Anterior cingulate cortex (tissue), 58 donors: ENCODE measurements around the gene RAMACL.
A peak's percentile ranks its signal among the peaks of the same experiment; 100 is the strongest.

Experiments
- DNase-seq, 58 donors: peaks; one replicate each; lab custom pipeline; 2025; lab: John Stamatoyannopoulos, UW

RAMACL gene

DNA sequence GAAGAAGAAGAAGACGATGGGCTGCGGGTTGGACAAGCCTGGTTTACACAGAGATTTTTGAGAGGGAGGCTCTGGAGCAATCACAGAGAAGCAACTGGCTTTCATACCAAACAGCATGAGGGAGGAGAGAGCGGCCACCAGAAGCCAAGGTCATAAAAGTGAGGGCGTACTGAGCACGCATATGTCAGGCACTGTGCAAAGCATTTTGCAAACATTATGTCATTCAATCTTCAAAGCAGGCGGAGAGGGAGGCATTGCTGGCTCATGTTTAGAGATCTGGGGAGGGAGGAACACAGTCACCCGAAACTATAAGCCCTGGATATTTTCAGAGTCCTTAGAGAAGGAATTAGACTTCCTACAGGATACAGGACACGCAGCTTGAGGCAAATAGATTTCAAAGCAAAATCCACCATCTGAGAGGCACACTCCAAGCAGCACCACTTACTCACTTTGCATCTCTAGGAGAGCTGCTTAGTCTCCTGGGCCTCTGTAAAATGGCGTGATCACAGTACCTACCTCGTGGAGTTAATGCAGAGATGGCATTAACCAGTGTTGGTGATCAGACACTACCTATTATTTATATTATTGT, 24.6 kb downstream of the RAMACL start:
- DNase-seq = no peak

DNA sequence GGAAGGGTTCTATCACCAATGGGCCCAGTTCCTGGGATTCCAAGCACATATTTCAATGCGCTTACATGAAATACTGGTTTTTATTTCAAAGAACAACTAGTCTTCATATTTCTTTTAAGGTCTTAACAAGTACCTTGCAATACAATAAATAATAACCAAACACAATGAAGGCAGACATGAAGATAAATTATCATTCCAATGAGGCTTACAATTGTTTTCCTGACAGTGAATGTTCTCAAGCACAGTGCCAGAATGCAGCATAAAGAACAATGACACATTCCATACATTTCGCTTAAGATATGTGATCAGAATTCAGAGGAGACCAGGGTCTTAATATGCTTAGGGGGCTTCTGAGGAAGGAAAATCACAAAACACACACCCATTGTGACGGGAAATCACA, 26.3 kb downstream of the RAMACL start:
- no peak for DNase-seq

DNA sequence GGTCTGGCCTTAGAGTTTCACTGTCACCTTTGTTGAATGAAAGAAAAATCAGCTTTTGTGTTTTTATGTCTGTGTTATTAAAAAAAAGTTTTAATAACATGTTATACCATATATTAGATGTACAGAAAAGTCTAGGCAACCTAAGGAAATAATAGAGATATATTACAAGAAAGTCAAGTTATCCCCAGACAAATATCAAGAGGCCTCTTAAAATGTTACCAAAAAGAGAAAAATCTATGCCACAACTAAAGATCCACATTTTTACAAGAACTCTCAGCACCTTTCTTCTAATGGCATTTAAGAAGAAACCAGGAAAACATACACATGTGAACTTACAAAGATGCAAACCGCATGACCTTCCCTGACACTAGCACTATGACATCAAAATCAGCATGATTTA, 26.8 kb downstream of the RAMACL start:
- no peak for DNase-seq

DNA sequence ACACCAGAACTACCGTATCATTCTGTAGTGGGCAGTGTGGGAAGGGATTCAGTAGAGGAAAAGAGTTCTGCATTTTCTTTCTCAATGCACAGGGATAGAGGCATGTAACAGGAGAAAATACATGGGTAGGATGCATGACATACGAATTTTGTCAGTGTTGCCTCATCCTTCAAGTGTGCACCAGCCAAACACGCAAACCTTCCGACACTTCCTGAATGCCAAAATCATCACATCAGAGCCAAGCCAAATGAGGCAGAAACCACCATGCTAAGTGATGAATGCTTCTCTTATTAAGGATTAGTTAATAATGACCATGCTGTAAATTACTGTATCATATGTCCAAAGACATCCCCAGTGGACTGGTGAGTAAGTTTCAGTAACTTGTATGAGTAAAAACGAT, 27.3 kb downstream of the RAMACL start:
- no peak for DNase-seq

DNA sequence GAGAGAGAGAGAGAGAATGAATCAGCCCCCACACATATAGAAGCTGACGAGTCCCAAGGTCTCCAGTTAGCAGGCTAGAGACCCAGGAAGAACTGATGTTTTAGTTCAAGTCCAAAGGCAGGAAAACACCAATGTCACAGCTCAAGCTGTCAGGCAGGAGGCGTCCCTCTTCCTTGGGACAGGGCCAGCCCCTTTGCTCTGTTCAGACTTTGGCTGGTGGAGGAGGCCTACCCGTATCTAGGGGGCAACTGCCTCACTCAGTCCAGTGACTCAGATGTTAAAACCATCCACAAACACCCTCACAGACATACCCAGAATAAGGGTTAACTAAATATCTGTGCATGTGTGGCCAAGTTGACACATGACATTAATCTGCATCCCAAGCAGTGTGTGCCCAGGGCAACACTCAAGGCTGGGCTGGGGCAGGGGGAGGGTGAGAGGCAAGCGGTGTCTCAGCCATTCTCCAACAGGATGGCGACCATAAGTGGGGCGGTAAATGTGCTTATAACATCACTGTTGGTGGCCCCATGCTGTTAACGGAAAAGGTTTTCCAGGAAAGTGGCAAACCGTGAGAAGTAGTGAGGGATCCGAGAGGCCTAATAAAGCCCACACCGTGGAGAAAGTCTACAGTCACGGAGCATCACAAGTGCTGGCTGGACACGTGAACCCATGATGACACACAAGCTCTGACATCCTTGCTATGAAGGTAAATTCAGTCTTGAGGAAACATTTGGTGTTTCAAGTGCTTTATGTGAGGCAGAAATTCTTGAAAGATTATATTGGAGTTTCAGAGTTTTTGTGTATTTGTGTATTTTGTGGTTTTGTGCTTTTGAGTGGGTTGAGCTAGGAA, 28.1 kb downstream of the RAMACL start:
- no peak for DNase-seq

DNA sequence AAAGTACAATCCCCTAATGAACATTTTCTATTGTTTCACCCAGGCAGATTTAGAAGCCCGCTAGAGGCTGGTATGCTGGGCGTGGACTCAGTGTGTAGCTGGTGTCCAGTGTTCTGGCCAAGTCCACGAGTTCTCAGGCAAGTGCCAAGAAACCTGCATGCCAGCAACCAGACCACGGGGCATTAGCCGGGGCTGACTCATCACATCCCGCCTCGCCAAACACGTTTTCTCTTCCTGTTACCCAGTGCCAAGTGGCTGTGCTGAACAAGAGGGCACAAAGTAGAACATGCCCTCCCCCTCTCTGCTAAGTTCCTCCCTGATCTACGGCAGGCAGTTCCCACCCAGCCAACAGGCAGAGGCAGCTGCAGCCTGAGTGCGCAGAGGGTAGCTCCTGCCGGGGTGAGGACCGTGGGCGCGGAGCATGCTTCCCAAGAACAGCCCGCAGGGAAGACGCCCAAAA, 29.6 kb downstream of the RAMACL start:
- DNase-seq = peak; percentile 45 to 98 (median 88)

DNA sequence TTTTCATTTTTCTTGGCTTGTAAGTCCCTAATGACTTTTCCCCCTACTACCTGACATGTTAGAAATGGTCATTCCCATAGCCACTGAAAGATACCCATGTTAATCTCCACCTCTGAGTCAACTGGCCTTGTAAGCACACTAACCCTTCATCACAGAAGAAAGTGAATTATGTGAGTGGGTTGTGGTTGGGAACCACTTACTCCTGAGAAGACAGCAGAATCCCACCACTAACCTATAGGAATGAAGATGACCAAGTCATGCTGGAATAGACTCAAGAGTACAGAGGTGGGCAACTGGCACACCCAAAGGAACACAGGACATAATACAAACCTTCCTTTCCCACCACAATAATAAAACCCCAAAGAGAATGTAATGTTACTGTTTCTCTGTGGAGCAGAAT, 30.1 kb downstream of the RAMACL start:
- DNase-seq = no peak

DNA sequence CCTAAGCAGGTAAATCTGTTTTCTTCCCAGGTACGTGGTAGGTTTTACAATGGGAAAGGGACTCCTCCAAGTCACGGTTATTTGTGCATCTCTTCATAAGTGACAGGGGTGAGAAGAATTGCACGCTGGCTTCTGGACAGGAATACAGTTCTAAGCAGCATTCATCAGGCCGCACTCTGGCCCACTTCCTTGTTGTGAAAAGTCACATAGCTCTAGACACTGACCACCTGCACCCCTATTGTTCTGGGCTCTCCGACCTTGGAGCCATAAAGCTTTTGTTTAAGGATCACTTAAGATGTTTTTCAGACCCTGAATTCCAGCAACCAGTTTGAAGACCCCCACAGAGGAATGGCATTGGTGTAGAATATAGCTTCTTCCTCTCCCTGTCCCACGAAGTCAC, 31.4 kb downstream of the RAMACL start:
- DNase-seq = peak in 1 of 58 donors; percentile 22

DNA sequence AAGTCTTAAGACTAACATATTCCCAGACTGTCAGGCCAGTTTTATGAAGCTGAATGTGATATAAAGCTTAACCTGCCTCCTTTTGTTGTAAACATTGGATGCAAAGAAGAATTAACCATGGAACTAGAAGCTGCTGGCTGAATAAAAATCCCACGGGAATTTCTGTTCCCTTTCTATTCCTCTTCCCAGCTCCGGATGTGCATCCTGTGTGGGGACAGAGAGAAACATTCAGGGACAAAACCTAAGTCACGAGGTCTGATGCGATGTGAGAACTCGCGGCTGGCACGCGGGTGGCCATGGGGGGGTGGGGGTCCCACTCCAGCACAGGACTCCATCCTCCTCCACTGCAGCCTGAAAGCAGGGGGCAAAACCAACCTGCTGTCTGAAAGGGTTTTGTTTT, 32.2 kb downstream of the RAMACL start:
- peak in 1 of 58 donors; percentile 27 for DNase-seq

DNA sequence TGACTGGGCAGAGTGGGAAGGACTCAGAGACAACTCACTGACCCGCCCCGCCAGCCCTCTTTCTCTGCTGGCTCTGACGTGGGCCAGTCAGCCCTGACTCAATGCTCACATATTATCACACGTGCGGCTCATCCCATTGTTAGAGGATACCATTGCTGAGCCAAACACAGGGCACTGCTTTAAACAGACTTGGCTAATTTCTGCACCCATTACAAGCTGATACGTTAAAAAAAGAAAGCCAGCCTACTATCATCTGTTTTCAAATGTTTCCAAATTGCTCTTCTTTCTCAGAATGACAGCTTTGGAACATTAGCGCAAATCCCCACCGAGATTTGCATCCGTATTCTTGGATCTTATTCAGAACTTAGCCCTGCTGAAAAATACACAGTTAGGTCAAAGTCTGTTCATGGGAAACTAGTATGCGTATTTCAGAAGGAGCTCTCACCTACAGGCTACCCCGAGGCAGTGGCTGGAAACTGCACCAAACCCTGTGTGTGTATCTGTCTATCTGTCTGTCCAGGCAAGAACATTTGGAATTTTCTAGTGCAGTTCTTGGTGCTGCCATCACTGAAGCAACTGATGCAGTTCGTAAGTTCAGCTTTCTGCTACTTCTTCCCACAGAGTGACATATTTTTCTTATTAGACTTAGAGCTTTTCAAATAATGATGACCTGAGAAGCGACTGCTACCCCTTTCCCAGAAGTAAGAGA, 32.8 kb downstream of the RAMACL start:
- peak in 30 of 58 donors; percentile 12 to 74 (median 44) for DNase-seq

DNA sequence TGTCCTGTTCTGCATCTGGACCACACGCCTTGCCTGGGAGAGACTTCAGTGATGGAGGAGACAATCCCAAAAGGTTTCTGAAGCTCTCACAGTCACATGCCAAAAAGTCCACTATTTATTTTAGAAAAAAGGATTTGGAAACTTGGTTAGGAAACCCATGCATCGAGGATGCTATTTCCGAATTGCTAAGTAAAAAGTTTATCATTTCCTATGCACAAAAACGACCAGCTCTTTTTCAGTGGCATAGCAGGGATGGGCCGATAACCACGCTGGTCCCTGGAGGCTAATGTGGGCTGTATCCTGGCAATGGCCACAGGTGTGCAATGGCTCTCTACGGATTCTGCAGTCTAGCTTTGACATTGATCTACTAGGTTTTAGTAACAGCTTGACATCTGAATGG, 33.9 kb downstream of the RAMACL start:
- DNase-seq = no peak

DNA sequence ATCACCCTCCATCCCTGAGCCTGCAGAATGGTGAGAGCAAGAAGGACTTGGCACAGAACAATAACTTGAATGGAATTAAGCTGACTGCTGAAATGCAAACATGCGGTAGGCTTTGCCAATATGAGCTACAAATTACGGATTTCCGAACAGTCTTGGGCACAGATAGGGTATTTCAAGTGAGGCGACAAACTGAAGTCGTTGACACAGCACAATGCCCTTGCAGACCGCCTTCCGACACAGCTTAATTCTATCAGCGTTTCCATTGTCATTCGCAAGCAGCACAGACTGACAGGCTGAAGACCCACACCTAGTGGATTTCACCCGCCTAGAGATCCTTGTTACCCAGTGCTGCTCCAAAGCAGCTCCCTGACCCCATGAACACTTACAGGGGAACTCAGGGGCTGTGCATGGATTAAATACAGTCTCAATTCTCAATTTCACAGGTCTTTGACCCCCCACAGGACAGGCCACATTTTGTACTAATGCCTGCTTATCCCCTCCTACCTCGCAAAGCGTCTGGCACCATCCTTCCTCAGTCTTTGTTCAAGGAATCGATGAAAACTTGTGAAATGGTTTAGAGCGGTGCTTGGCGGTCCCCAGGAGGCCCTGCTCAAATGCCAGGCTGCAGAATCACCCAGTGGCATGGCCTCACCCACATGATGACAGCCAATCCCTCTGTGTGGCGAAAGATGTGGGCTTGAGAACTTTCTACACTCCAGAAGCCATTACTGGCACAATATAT, 34.6 kb downstream of the RAMACL start:
- no peak for DNase-seq

DNA sequence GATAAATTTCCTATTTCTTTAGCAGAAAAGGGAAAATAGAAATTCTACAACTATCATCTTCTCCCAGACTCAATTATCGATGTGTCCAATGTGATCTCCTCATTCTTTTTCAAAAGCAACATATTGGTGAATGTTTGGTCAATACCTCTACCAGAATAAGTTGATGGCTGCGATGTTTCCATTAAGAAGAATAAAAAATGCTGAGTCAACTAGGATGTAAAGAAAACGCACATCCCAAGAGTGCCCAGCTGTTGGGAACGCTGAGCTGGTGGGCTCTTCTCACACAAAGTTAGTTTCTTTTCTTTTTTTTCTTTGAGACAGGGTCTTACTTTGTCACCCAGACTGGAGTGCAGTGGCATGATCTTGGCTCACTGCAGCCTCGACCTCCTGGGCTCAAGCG, 39.8 kb downstream of the RAMACL start:
- DNase-seq = no peak

DNA sequence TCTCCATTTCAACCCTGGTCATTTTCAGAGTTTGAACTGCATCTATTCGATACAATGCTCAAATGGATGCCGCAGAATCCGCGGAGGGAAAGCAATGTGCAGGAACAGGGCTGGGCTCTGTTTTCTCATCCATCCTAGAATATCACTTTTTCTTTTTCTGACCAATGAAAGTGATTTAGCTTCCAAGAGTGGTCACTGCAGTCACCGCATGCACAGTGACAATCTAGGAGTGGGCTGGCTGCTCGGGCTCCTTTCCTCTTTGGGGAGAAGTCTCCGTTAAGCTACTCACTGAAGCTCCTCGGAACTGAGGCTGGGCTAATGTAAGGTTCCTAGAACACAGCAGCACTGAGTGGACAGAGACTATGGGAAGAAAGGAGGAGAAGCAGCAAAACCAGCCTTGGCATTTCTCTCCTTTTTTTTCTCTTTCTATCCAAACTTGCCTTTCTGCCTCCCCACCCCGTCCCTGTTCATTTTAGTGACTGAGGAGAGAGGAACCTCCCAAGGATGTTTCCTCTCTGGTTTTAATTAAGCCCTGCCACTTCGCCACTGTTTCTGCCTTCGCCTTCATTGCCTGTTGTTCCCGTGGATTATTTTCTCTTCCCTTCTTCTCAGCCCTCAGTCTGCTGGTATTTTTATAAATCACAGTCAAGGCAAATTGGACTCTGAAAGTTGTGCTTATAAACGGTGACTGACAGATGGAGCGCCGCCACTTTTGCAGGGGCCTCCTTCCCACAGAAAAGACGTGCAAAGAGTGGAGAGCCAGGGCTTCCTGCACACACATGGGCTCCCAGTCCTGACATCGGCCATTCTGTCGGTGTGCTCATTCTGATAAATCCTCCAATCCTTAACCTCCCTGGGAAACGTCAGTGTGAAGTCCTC, 41.1 kb downstream of the RAMACL start:
- peak in 2 of 58 donors; percentile 32 to 42 for DNase-seq

DNA sequence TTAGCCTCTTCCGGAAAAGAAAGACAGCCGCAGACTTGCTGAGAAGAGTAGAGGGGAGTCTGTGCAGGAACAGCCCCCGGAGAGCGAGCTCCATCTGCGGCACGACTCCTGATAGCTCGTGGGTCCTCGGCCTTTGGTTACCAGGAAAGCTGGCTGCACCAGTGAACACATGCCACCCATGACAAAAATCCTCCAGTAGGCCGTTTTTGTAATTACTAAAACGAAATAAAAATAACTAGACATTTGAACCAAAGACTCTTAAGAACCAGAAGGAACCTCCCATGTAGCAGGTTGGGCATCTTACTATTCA, 42.2 kb downstream of the RAMACL start:
- no peak for DNase-seq

DNA sequence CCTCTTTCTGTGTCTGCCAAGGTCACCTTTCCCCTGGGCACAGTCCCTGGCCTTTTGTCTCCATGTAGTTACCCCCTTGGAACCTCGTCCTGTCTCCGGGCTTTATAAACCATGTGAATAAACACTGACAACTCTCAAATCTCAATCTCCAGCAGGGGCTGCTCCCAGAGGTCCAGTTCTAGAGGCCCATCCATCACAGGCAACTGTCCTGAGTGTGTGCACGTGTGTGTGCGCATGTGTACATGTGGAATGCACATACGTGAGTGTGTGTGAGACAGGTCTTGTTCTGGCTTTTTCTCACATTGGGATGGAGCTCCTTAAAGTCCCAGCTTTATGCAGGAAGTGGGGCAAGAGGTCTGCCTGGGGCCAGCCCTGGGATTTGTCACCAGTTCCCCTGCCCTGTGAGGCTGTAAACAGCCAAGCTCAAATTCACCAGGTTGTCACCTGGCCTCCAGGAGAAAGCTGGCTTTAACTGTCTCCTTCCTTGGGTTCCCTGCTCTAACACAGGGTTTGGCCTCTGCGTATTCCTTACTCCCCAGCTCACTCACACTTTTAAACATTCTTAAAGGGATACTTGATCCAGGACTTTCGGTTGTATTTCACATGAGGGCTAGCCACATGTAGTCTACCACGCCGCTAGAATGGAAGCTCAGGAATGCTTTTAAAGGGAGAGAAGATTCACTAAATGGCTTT, 42.7 kb downstream of the RAMACL start:
- no peak for DNase-seq

DNA sequence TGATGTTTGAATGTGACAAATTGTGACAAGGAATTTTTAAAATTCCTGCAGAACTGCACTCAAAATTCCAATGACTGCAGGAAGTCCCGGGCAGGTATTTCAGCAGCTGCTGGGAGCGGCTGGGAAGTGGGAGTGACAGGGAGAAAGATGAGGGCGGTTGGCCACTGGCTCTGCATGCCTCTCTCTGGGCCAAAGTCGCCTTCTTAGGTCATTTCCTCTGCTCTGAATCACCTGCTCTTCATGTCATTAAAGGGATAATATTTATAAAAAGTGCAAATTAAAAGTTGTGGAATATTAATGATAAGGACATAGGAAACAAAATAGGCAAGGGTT, 43.9 kb downstream of the RAMACL start:
- DNase-seq = no peak

DNA sequence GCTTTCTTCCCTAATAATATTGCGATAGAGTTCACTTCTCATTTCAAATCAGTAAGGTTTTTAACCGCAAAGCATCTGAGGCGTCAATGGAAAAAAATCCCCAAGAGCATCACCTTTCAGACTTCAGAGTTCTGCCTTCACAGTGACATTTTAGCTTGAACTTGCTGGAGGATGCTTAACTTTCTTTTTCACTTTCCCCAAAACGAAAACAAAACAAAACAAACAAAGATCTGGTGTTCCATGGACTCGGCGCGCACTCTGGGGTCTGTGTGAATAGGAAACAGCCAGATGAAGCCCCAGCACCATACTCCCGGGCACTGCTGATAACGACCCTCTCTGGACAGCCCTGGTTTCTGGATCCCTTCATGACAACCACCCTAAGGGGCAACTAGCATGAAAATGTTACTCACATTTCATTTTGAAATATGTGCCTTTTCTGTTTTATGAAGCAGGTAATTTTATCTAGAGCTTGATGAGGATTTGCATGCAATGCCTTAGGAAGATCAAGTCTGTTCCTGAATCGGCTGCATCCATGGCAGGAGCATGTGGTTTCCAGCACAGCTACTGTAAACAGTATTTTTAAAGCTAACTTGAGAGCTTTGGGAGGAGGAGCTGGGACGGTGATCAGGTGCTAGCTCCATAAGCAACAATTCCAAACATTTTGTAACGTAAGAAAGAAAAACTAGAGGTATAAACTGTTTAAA, 44.5 kb downstream of the RAMACL start:
- no peak for DNase-seq

DNA sequence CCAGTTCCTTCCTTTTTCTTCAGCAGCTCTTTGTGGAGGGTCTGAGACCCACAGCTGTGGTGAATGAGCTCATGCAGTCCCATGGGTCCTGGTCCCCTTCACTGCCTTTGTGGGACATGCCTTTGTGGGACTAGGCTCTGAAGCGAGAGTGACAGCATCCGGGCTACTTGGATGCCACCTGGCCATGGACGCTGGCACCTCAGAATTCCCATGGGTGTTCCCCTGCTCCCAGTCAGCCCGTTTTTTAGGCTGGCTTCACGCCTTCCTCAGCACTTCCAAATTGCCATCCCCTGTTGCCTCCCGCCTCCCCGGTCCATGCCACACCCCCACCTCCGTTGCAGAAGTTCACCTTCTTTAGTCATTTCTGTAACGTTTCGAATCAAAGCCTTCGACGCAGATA, 45.1 kb downstream of the RAMACL start:
- no peak for DNase-seq
